HEK293 (cell line): ENCODE measurements around the gene ALG12.

Source experiments
- CTCF ChIA-PET: fragments of 350-600 bp; formaldehyde crosslinking; extraction: SDS; loops from one replicate; lab custom pipeline; 2021; ENCODE audit warnings: antibody characterized with exemption; lab: Yijun Ruan, JAX
- POLR2A ChIA-PET: fragments of 300-600 bp; formaldehyde crosslinking; extraction: SDS; loops from one replicate; lab custom pipeline; 2020; ENCODE audit warnings: antibody characterized with exemption, inconsistent platforms; lab: Yijun Ruan, JAX
- H3K27ac ChIP-seq: fragments of 200-500 bp; sonication (Bioruptor generic); 2 replicates; pipeline ENCODE4 v1.5.1; 2014; ENCODE audit warnings: low read depth, low read length, control low read depth, inconsistent platforms; ENCODE audit errors: extremely low read depth
- H3K36me3 ChIP-seq, 2 experiments: fragments of 200-500 bp in 1 of 2; sonication (Bioruptor generic) in 1 of 2; 1 replicate in 1 of 2; 2 replicates in 1 of 2; pipeline ENCODE4 v1.5.1; 2014 to 2017; ENCODE audit warnings: inconsistent platforms in 2 of 2, low read length in 2 of 2; ENCODE audit not compliant: control insufficient read depth in 2 of 2, insufficient read depth in 1 of 2
- H3K4me1 ChIP-seq: fragments of 200-500 bp; sonication (Bioruptor generic); 2 replicates; pipeline ENCODE4 v1.5.1; 2014; ENCODE audit warnings: mild to moderate bottlenecking, low read length, inconsistent platforms; ENCODE audit not compliant: control insufficient read depth, insufficient read depth
- H3K4me3 ChIP-seq: 2 replicates; pipeline ENCODE4 v1.5.1; 2011; ENCODE audit warnings: low read depth, mild to moderate bottlenecking, control low read depth, low read length, moderate library complexity
- H3K9me3 ChIP-seq: fragments of 200-500 bp; sonication (Bioruptor generic); 2 replicates; pipeline ENCODE4 v1.5.1; 2014; ENCODE audit warnings: low read depth, low read length, inconsistent platforms; ENCODE audit not compliant: control insufficient read depth, insufficient read depth
- BCL11B ChIP-seq: fragments of 450-650 bp; formaldehyde crosslinking; IDR thresholded peaks from 2 replicates; pipeline ENCODE4 v1.5.1; 2016; ENCODE audit warnings: low read depth, missing biosample characterization, missing genetic modification characterization
- GLIS2 ChIP-seq: fragments of 450-650 bp; formaldehyde crosslinking; IDR thresholded peaks from 2 replicates; pipeline ENCODE4 v1.5.1; 2016; ENCODE audit warnings: missing biosample characterization, missing genetic modification characterization
- KLF1 ChIP-seq: fragments of 450-650 bp; formaldehyde crosslinking; IDR thresholded peaks from 2 replicates; pipeline ENCODE4 v1.5.1; 2016; ENCODE audit warnings: missing biosample characterization, missing genetic modification characterization
- KLF10 ChIP-seq: fragments of 450-650 bp; IDR thresholded peaks from 2 replicates; pipeline ENCODE4 v1.5.1; 2018; ENCODE audit warnings: missing biosample characterization, mild to moderate bottlenecking, missing genetic modification characterization
- KLF7 ChIP-seq: fragments of 450-650 bp; formaldehyde crosslinking; IDR thresholded peaks from 2 replicates; pipeline ENCODE4 v1.5.1; 2016; ENCODE audit warnings: missing biosample characterization, missing genetic modification characterization, borderline replicate concordance
- SP2 ChIP-seq: fragments of 450-650 bp; formaldehyde crosslinking; IDR thresholded peaks from 2 replicates; pipeline ENCODE4 v1.5.1; 2016; ENCODE audit warnings: missing biosample characterization, missing genetic modification characterization
- YY2 ChIP-seq: fragments of 450-650 bp; formaldehyde crosslinking; IDR thresholded peaks from 2 replicates; pipeline ENCODE4 v1.5.1; 2016; ENCODE audit warnings: missing biosample characterization, missing genetic modification characterization
- ZBTB1 ChIP-seq: fragments of 450-650 bp; formaldehyde crosslinking; IDR thresholded peaks from 2 replicates; pipeline ENCODE4 v1.5.1; 2016; ENCODE audit warnings: missing biosample characterization, missing genetic modification characterization
- ZBTB10 ChIP-seq: fragments of 450-650 bp; formaldehyde crosslinking; IDR thresholded peaks from 2 replicates; pipeline ENCODE4 v1.5.1; 2016; ENCODE audit warnings: missing biosample characterization, missing genetic modification characterization
- ZBTB44 ChIP-seq: fragments of 450-650 bp; IDR thresholded peaks from 2 replicates; pipeline ENCODE4 v1.5.1; 2018; ENCODE audit warnings: missing biosample characterization, mild to moderate bottlenecking, missing genetic modification characterization
- ZIC2 ChIP-seq: fragments of 450-650 bp; formaldehyde crosslinking; IDR thresholded peaks from 2 replicates; pipeline ENCODE4 v1.5.1; 2016; ENCODE audit warnings: missing biosample characterization, missing genetic modification characterization
- ZNF112 ChIP-seq: fragments of 450-650 bp; formaldehyde crosslinking; IDR thresholded peaks from 2 replicates; pipeline ENCODE4 v1.5.0; 2017; ENCODE audit warnings: missing biosample characterization, missing genetic modification characterization
- ZNF239 ChIP-seq: fragments of 450-650 bp; formaldehyde crosslinking; IDR thresholded peaks from 2 replicates; pipeline ENCODE4 v1.5.1; 2016; ENCODE audit warnings: missing biosample characterization, missing genetic modification characterization
- ZNF266 ChIP-seq: fragments of 450-650 bp; formaldehyde crosslinking; IDR thresholded peaks from 2 replicates; pipeline ENCODE4 v1.5.1; 2016; ENCODE audit warnings: missing biosample characterization, missing genetic modification characterization, low read depth
- ZNF274 ChIP-seq, 2 experiments: fragments of 200-500 bp in 1 of 2; fragments of 450-650 bp in 1 of 2; sonication (Bioruptor generic) in 1 of 2; formaldehyde crosslinking in 1 of 2; IDR thresholded peaks; 2 replicates each; pipeline versions ENCODE4 v1.5.1 to v1.6.1; 2014 to 2016; ENCODE audit warnings: borderline replicate concordance in 1 of 2, inconsistent platforms in 1 of 2, low read length in 1 of 2, missing biosample characterization in 1 of 2, missing genetic modification characterization in 1 of 2
- ZNF311 ChIP-seq: fragments of 450-650 bp; formaldehyde crosslinking; IDR thresholded peaks from 2 replicates; pipeline ENCODE4 v1.5.1; 2017; ENCODE audit warnings: missing biosample characterization, missing genetic modification characterization, borderline replicate concordance
- ZNF341 ChIP-seq: fragments of 450-650 bp; formaldehyde crosslinking; IDR thresholded peaks from 2 replicates; pipeline ENCODE4; 2016; ENCODE audit warnings: low read depth, missing biosample characterization, missing genetic modification characterization
- ZNF354C ChIP-seq: fragments of 450-650 bp; formaldehyde crosslinking; IDR thresholded peaks from 2 replicates; pipeline ENCODE4 v1.5.1; 2016; ENCODE audit warnings: missing biosample characterization, missing genetic modification characterization, low read depth, borderline replicate concordance
- ZNF473 ChIP-seq: fragments of 450-650 bp; formaldehyde crosslinking; IDR thresholded peaks from 2 replicates; pipeline ENCODE4 v1.5.1; 2017; ENCODE audit warnings: missing biosample characterization, missing genetic modification characterization
- ZNF571 ChIP-seq: fragments of 450-650 bp; formaldehyde crosslinking; IDR thresholded peaks from 2 replicates; pipeline ENCODE4 v1.5.0; 2017; ENCODE audit warnings: missing biosample characterization, missing genetic modification characterization
- ZNF664 ChIP-seq: fragments of 450-650 bp; formaldehyde crosslinking; IDR thresholded peaks from 2 replicates; pipeline ENCODE4 v1.5.1; 2016; ENCODE audit warnings: missing biosample characterization, missing genetic modification characterization
- ZNF843 ChIP-seq: fragments of 450-650 bp; formaldehyde crosslinking; IDR thresholded peaks from 2 replicates; pipeline ENCODE4 v1.5.1; 2016; ENCODE audit warnings: missing biosample characterization, missing genetic modification characterization
- ZSCAN18 ChIP-seq: fragments of 450-650 bp; formaldehyde crosslinking; IDR thresholded peaks from 2 replicates; pipeline ENCODE4 v1.5.1; 2016; ENCODE audit warnings: missing biosample characterization, missing genetic modification characterization

The ALG12 gene

GRCh38 chr22:49934160-49934890, 16.1 kb upstream of the ALG12 start:
- Histone ChIP-seq H3K9me3 (no peaks in the 10 kb centered on the region), H3K27ac (no peak overlapping the region), H3K4me1 (peaks cover 7% of the 10 kb centered on the region), H3K4me3 (no peak overlapping the region), H3K36me3 (no peaks in the 10 kb centered on the region)
- ChIA-PET CTCF (interaction anchor here (0.5 to 1.8 kb wide), 2 partner anchors 96 to 592 kb away, joined by 3 to 11 read pairs; no protein-coding TSS in a partner anchor), POLR2A (interaction anchor here (1.0 to 1.7 kb wide), 2 partner anchors 16 to 96 kb away, joined by 3 to 4 read pairs; partner anchors contain the start of genes ALG12 and CRELD2)
- TF ChIP-seq ZNF473 (tag by site-specific recombination): no peak
- no peak for TF ChIP-seq SP2 (tag by site-specific recombination)
- TF ChIP-seq KLF1: peak; percentile 45
- TF ChIP-seq KLF10 (tag by site-specific recombination): no peak
- TF ChIP-seq ZNF843 (tag by site-specific recombination): no peak
- no peak for TF ChIP-seq ZNF354C
- TF ChIP-seq ZNF571: no peak
- TF ChIP-seq ZNF239 (tag by site-specific recombination): no peak
- TF ChIP-seq ZBTB10 (tag by site-specific recombination): peak; percentile 15; the same call in 1 of the 2 replicates
- TF ChIP-seq ZBTB44: no peak
- no peak for TF ChIP-seq ZSCAN18 (tag by site-specific recombination)
- TF ChIP-seq GLIS2 (tag by site-specific recombination): 0 out of 2 replicates have a peak, but pooled peaks have one; percentile 33
- no peak for TF ChIP-seq ZNF664 (tag by site-specific recombination)

GRCh38 chr22:49933236-49934159, 15.3 kb upstream of the ALG12 start:
- Histone ChIP-seq H3K27ac (no peak overlapping the region), H3K4me1 (peaks cover 7% of the 10 kb centered on the region), H3K9me3 (no peaks in the 10 kb centered on the region), H3K36me3 (no peaks in the 10 kb centered on the region), H3K4me3 (no peak overlapping the region)
- ChIA-PET CTCF (interaction anchor here (0.5 to 4.5 kb wide), 4 partner anchors 76 to 592 kb away, joined by 3 to 32 read pairs (median 8); no protein-coding TSS in a partner anchor), POLR2A (interaction anchor here (1.0 to 1.7 kb wide), 2 partner anchors 15 to 97 kb away, joined by 3 to 4 read pairs; partner anchors contain the start of genes ALG12 and CRELD2)
- no peak for TF ChIP-seq ZBTB1 (tag by site-specific recombination)
- no peak for TF ChIP-seq ZNF311 (tag by site-specific recombination)
- no peak for TF ChIP-seq YY2
- TF ChIP-seq BCL11B: no peak
- no peak for TF ChIP-seq ZNF266 (tag by site-specific recombination)
- TF ChIP-seq ZNF112 (tag by site-specific recombination): no peak
- peak; percentile 34; the same call in 1 of the 2 replicates for TF ChIP-seq ZIC2 (tag by site-specific recombination)
- no peak for TF ChIP-seq KLF7
- no peak for TF ChIP-seq ZNF274 (IDR thresholded peaks at IDR 0.05; ENCODE audit: low read length)
- no peak for TF ChIP-seq ZNF274 (tag by site-specific recombination; IDR thresholded peaks at IDR 0.05; ENCODE audit: borderline replicate concordance)
- peak; percentile 98 for TF ChIP-seq ZNF341 (tag by site-specific recombination)
